HG03108 (cell line): ENCODE measurements around the gene GET4.

Source experiments
- ATAC-seq: cut with Tn5 transposase; IDR thresholded peaks from one replicate; pipeline ENCODE4 v1.9.1; 2021; ENCODE audit warnings: moderate library complexity; ENCODE audit not compliant: unreplicated experiment

The GET4 gene

DNA sequence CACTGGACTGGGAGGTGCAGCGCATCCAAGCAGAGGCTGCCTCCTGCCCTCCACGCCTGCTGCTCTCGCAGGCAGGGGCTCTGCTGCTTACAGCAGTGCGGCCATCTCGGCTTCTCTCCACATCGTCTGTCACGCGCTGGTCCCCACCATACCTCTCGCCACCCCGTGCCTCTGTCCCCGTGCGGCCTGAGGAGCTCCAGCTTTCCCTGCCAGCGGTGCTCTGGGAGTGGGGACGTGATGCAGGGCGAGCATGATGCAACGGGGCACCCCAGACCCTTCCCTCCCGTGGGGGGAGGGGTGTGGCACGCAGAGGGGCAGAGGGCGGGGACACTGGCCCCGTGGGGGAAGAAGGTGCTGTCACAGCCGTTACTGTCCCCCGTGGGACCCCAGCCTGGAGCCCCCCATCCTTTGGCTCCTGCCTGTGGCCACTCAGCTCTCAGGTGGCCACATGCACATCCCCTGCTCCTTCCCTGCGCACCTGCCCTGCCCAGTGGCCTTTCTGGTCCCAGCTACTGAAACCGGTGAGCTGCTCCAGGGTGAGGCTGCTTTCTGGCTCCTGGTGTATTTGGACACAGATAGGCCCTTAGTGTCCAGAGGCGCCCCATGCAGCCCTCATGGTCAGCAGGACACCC is 9.0 kb downstream of the GET4 start:
- ATAC-seq = no peak

DNA sequence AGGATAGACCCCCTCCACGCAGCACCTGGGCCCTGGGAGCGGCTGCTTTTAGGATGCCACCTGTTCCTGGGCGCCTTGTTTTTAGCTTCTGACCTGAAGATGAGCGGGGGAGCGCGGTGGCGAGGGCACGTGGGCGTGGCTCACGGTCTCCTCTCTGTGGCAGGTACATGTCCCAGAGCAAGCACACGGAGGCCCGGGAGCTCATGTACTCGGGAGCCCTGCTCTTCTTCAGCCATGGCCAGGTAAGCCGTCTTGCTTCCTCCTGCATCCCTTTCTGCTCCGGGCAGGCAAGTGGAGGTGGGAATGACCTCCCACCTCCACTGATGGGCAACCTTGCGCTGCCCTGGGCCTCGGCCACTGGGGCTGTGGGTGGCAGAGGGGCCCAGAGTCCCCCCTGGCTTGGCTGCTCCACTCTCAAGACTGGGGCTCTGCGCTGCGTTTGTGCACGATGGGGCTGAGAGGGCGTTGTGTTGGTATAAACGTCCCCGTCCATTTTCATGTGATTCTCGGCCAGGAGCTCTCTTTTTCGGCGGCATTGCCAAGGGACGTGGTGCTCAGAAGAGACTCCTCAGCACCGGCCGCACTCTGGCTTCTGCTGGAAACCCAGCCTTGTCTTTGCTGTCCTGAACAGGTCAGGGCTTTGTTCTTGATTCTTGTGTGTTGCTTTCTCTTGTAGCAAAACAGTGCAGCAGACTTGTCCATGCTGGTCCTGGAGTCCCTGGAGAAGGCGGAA is 9.7 kb downstream of the GET4 start:
- no peak for ATAC-seq

DNA sequence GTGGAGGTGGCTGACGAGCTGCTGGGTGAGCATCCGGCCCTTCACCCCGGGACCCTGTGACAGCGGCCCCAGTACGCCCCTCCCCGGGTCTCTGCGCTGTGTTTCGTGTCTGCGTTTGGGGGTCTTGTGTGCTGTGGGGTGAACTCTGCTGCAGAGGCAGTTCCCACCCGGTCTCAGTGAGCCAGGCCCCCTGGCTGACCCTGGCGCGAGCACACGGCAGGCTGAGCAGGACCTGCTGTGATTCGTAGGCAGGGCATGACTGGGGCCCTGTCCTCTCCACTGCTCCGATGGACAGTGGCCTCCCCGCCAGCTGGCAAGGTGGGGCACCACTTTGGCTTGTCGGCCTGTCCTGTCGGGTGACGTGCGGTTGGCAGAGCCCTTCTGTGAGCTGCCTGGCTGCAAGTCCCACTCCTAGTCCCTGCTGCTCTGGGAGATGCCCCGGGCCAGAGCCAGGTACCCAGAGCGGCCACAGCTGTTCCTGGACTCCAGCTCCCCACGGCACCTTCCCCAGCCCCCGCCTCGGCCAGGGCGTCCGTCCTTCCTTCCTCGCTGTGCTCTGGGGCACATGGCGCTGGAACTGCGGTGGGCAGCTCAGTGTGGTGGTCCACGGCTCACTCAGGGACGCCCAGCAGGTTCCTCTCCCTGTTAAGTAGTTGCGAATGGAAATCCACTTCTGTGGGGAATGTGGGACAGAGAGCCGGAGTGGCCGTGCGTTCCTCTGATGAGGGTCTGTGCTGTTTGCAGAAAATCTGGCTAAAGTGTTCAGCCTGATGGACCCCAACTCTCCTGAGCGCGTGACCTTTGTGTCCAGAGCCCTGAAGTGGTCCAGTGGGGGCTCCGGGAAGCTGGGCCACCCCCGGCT is 10.5 kb downstream of the GET4 start:
- ATAC-seq = no peak

DNA sequence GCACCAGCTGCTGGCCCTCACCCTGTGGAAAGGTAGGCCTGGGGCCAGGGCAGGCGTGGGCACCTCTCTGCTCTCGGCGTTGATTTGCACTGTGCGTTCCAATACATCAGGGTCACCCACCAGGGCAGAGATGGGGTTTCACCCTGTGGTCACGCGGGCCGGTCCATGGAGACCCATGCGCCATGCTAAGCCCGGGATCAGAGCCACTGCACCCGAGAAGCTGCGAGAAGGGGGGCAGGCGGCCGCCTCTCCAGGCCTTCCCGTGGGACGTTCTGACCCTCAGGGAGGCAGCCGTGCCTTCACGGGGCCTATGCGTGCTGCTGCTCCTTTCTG is 11.1 kb downstream of the GET4 start:
- no peak for ATAC-seq

DNA sequence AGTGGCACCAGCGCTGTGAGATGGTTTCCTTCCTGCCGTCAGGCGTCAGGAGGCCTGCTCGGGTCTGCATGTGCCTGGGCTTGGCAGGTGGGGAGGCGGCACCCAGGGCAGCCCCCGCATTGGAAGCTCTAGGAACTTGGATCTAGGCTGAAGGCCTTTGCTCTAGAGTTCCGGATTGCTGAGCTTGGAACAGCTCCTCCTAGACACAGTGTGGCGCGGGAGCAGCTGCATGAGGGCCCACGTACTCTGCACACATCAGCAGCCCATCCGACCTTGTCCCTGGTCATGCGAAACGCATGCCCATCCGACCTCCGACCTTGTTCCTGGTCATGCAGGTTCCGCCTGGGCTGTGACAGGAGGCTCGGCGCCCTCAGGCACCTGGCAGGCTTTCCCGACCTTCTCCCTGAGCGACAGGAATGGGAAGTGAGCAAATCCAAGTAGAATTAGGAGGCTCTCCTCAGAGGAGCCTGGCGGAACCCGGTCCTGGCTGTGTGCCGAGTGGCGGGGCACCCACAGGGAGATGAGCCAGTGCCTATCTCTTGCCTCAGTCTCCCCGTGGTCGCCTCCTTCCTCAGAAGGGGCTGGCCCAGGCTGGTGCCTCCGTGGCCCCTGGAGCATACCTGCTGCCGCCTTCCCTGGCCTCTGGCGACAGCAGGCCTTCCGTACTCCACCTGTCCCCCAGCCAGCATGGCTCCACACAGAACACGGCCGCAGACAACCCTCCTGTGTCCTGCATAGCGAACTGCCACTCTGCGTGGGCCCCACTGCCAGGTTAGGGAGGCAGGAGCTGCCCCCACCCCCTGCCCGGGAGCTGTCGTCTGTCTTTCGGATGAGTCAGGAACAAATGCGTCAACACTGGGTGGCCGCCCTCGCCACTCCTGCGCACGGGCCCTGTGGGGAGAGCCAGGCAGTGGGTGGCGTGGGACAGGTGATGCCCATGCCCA is 12.0 kb downstream of the GET4 start:
- no peak for ATAC-seq

DNA sequence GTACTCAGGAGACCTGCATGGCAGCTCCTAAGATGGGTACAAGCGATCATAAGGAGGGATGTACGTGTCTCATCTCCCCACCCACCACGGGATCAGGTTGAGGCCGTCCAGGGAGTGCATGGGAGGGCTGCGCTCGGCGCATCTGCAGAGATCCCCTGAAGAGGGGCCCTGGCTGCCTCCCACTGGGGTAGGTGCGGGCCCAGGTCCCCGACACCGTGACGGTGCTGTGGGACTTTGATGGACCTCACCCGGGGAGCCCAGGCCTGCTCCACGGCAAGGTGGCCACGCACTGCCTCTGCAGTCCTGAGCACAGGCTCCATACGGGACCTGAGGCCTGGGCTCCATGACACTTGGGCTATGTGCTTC is 12.7 kb downstream of the GET4 start:
- no peak for ATAC-seq

DNA sequence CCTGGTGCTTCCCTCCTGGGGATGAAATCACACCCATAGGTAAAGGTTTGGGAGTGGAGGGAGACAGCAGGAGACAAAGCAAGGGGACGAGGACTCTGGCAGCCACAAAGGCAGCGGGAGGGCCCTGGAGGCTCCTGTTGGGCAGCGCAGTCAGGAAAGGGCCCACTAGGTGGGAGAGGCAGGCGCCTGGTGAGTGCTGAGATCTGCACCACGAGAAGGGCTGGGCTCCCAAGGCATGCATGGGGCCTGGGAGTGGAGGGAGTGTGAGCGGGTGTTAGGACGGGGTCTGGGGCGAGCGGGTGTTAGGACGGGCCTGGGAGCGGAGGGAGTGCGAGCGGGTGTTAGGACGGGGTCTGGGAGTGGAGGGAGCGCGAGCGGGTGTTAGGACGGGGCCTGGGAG is 13.0 kb downstream of the GET4 start:
- no peak for ATAC-seq

DNA sequence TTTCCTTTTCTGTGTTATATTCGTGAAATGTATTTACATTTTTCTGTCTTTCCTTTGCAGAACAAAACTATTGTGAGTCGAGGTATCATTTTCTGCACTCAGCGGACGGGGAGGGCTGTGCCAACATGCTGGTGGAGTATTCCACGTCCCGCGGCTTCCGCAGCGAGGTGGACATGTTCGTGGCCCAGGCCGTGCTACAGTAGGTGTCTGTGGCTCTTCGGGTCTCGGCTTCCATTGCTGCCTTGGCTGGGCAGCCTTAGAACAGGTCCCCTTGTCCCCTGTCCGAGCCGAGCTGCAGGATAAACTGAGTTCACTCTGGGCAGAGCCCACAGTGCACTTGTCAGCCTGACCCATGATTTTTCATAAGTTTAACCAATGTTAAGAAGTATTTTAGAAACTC is 14.5 kb downstream of the GET4 start:
- ATAC-seq = no peak

DNA sequence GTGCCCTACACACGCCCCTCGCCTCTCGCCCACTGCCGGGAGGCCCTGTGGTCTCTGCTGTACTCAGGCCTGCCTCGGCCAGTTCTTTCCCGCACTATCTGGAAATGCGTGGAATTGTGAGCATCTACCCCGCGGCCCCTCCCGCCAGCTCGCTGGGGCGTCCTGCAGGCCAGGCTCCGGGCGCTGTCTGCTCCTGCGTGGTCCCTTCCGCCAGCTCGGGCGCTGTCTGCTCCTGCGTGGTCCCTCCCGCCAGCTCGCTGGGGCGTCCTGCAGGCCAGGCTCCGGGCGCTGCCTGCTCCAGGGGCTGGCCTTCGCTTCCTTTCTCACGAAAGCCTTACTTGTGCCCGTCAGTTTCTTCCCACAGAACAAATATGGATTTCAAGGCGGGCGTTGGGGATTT is 14.9 kb downstream of the GET4 start:
- no peak for ATAC-seq

DNA sequence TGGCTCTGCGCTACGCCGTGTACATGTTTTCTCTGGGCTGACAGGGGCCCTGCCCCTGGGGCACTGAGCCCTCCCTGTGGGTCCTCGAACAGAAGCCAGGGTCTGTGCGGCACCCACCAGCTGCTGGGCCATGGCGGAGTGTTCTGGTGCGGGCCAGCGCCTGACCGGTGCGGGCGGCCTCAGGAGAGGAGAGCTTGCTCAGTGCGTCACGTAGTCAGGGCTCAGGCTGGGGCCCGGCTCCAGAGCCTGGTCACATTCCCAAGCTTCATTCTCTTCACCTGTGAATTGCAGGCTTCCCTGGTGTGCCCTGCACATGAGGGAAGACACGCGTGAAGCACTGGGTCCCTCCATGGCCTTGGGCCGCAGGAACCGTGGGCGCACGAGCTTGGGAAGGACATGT is 15.5 kb downstream of the GET4 start:
- no peak for ATAC-seq

DNA sequence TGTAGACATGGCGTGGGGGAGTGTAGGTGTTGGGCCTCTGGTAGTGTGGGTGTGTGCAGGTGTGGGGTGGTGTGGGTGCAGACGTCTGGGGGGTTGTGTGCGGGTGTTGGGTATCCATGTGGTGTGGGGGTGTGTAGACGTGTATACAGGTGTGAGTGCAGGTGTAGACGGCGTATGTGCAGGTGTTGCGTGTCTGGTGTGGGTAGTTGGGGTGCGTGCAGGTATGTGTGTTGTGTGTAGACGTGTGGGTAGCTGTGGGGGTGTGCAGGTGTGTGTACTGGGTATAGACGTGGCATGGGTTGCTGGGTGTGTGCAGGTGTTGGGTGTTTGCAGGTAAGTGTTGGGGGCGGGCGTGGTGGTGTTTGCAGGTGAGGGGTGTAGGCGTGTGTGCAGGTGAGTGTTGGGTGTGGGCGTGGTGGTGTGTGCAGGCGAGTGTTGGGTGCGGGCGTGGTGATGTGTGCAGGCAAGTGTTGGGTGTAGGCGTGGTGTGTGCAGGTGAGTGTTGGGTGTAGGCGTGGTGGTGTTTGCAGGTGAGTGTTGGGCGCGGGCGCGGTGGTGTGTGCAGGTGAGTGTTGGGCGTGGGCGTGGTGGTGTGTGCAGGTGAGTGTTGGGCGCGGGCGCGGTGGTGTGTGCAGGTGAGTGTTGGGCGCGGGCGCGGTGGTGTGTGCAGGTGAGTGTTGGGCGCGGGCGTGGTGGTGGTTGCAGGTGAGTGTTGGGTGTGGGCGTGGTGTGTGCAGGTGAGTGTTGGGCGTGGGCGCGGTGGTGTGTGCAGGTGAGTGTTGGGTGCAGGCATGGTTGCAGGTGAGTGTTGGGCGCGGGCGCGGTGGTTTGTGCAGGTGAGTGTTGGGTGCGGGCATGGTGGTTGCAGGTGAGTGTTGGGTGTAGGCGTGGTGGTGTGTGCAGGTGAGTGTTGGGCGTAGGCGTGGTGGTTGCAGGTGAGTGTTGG is 16.6 kb downstream of the GET4 start:
- no peak for ATAC-seq

DNA sequence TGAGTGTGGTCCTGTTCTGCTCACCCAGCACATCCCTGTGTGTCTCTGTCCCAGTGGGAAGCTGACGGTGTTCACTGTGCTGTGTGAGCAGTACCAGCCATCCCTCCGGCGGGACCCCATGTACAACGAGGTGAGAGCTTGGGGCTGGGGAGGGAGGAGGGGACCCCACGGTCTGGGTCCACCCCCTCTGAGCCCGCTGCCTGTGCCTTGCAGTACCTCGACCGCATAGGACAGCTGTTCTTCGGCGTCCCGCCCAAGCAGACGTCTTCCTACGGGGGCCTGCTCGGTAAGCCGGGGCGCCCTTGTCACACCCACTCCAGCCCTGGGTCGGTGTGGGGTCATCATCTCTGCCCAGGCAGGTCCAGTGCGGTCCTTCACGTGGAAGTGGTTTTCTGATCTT is 17.3 kb downstream of the GET4 start:
- ATAC-seq = no peak

DNA sequence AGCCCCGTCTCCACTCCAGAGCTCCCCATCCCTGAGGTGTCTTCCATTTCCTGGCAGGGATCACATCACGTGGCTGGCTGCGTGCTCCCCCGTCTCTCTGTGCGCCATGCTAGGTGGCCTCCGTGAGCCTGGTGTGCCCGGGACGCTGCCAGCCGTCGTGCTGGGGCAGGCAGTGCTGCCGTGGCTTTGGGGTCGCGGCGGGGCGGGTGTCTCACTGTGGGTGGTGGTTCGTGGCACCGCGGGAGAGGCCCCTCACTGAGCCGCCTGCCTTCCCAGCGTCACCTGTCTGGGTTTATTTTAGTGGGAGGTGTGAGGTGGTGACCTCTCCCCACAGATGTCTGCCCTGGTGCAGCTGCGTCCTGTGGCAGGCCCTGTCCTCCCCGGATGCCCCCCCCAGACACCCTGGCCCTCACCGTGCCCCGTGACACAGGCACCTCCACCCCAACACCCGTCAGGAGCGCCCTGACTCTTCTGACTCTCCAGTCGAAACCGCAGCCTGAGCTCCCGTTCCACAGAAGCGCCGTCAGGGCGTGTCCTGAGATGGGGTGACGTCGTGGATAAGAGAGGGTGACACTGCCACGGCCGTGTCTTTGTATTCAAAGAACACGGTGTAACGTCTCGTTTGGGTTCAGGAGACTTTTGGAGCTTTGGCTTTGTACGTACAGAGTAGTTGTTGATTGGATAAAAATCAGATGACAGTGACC is 18.0 kb downstream of the GET4 start:
- no peak for ATAC-seq

DNA sequence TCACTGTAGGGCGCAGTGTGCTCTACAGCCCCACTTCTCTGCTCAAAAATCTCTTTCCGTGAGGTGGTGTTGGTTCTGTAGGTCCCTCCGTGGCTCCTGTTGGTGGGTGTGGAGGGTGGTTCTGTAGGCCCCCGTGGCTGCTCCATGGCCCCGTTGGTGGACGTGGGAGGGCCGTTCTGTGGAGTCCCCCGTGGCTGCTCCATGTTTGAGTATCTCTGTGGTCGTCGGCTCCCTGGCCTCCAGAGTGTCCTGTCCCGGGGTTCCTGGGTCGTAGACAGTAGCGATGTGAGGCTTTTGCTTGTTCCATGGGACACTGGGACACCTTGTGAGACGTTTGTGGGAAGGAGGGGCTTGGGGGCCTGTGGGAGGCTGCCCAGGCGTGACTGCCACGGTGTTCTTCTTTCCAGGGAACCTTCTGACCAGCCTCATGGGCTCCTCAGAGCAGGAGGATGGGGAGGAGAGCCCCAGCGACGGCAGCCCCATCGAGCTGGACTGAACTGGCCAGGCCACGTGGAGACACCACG is 18.6 kb downstream of the GET4 start:
- no peak for ATAC-seq

DNA sequence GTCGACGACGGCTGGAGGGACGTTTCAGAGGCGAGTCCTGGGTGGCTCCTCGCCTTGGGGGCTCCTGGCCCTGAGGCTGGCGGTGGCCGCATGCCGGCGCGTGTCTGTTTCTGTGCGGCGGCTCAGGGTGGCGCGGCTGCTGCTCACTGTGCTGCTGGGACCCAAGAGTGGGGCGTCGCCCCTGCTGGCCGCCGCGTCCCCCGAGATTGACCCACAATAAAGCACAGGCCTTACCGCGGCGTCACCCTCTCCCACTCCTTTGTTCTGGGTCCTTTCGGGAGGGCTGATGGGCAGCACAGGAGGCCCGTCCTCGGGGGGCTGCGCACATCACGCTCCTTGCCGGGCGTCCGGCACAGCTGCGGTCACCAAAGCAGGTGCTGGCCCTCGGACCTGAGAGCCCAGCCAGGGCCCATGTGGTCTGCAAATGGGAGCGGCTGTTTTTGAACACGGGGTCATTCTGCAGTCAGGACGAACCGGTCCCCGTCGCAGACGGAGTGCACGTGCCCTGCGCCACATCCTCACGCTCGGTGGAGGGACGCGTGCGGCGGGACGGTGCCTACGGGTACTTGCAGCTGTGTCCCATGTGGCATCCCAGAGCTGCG is 19.2 kb downstream of the GET4 start:
- ATAC-seq = no peak

DNA sequence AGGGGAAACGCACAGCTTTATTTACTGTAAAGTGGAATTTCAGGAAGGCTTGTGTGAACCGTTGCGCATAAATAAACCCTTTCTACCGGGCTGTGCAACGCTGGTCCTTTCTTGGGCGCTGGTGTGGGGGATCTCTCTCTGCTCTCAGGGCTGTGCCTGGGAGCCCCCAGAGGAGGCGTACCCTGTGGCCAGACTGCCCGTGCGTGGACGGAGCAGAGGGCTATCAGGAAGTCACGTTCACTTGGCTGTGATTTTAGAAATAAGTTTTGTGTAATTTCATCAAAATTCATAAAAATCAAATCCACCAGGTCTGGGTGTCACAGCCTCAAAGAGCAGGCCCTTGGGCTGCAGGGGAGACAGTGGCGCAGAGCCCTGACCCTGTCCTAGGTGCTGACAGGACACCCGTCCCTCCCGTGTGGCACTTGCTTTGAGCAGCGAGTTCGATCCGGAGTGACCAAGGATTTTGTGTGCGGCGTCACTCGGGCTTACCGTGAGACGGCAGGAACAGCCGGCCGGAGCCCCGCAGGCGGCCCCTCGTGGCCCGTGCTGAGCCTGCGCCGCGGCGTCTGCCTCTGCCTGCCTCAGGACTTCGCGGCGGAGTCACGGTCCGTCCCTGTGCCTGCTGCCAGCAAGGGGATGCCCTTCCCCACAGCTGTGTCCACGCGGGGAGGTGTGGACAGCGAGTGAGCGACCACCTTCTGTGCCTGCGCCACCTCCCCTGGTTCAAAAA is 20.2 kb downstream of the GET4 start:
- no peak for ATAC-seq

DNA sequence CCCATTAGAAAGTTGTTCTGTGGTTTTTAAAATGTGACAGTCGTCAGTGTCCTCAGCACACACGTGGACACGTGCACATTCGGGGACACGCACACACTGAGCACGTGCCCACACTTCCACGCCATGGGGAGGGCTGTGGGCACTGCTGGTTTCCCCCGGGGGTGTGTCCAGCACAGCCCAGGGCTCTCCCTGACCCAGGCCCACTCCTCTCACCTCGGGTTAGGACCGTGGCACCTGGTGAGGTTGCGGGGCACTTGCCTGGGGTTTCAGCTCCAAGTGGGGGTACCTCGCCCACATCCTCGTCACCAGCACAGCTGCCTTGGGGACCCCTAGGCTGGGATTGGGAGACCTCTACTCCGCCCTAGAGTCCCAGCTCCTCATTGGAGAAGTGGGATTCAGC is 20.7 kb downstream of the GET4 start:
- no peak for ATAC-seq

DNA sequence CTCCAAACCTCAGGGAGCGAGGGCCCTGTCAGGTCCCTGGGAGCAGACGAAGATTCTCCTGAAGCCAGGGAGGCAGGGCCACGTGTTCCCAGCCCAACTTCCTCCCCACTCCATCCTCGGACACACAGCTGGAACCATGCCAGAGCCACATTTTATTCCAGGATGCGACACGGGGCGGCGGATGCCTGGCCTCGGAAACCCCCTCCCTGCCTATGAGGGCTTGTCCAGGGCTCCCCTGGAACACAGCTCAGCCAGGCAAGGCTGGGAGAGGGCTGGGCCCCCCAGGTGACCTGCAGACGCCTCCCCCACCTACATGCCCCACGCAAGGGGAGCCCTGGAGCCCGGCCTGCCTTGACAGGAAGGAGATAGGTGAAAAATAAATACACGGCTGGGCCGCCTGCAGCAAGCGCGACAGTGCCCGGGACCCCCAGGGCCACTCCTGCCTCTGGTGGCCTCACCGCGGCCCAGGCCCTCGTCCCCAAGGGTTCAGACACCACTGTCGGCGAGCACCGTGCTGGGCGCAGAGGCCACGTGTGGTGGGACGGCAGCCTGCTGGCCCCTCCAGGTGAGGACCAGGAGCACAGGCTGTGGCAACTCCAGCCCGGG is 21.5 kb downstream of the GET4 start:
- no peak for ATAC-seq
